GM21825 (cell line): ENCODE results near the gene HIKESHI.
A peak's percentile ranks its signal among the peaks of the same experiment; 100 is the strongest.
"Not testable (repeated sequence)": the region's sequence is repeated elsewhere in the genome, so short reads cannot be mapped to it uniquely, and the experiment has no call there.

Experiments
- ATAC-seq: cut with Tn5 transposase; IDR thresholded peaks from one replicate; pipeline ENCODE4 v1.9.1; 2021; ENCODE audit warnings: mild to moderate bottlenecking, moderate library complexity; ENCODE audit not compliant: unreplicated experiment

HIKESHI gene

DNA sequence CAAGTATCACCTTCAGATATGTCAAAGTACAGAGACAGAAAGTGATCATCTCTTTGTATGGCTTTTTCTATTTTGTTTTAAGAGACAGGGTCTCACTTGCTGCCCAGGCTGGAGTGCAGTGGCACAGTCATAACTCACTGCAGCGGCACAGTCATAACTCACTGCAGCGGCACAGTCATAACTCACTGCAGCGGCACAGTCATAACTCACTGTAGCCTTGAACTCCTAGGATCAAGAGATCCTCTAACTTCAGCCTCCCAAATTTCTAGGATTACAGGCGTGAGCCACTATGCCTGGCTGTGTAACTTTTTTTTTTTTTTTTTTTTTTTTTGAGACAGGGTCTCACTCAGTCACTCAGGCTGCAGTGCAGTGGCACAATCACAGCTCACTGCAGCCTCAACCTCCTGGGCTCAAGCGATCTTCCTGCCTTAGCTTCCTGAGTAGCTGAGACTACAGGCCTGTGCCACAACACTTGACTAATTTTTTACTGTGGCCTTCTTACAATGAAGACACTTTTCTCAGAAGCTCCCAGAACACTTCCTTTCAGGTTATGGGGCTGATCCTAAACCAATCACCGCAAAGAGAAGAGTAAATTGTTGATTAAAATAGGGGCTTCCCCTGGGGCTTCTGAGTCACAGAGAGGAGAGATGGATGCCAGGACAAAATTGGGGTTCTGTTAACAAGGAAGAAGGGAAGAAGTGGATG, 9.0 kb upstream of the HIKESHI start:
- ATAC-seq: peak; percentile 70

DNA sequence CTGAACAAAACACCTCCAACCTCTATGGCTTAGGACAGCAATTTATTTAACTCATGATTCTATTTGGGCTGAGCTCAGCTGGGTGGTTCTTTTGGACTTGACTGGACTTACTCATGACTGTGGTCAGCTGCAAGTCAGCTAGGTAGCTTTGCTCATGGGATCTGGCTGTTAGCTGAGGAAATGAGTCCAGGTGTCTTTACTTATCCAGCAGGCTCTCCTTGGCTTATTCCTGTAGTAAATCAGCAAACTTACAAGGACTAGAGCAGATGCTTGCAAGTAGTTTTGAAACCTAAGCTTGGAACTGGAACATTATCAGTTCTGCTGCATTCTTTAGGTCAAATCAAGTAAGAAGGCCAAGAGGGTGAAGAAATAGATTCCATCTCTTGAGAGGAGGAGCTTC, 8.0 kb upstream of the HIKESHI start:
- no peak for ATAC-seq

DNA sequence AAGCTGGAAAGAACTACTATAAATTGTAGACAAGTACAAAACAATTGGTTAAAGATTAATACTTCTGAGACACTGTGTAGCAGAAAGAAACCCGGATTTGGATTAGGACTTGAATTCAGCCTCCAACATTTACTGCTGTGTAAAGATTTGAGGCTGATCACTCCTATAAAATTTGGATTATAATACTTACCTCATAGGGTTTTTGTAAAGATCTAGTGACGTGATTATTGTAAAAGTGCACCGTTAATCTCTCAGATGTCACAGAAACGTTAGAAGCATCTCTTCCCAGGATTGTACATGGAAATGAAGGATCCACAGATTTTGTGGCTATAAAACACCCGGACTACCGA, 323 bp upstream of the HIKESHI start:
- ATAC-seq: peak; percentile 4

- ATAC-seq: no peak
These were observed 1.2 kb downstream of the HIKESHI start for GRCh38 chr11:86303257-86303656.

DNA sequence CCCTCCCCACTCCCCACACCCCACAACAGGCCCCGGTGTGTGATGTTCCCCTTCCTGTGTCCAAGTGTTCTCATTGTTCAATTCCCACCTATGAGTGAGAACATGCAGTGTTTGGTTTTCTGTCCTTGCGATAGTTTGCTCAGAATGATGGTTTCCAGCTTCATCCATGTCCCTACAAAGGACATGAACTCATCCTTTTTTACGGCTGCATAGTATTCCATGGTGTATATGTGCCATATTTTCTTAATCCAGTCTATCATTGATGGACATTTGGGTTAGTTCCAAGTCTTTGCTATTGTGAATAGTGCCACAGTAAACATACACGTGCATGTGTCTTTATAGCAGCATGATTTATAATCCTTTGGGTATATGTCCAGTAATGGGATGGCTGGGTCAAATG, 6.7 kb downstream of the HIKESHI start:
- not testable (repeated sequence) for ATAC-seq

GRCh38 chr11:86313793-86314192, 11.8 kb downstream of the HIKESHI start:
- ATAC-seq: no peak

DNA sequence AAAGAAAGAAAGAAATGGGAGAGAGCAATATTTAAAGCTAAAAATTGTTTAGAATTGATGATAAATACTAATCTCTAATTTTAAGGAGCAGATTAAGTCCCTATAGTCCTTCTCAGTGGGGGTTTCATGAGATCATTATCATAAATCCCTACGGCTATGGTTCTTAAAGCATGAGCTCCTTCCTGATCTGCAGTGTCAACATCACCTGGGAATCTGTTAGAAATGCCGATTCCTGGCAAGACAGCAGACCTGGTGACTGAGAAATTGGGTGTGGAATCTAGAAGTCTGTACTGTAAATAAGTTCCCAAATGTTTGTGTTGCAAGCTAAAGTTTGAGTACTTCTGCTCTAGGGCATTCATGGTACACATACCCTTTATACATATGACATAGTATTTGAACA, 12.6 kb downstream of the HIKESHI start:
- ATAC-seq: no peak

GRCh38 chr11:86335131-86335767, 33.2 kb downstream of the HIKESHI start:
- ATAC-seq: no peak

DNA sequence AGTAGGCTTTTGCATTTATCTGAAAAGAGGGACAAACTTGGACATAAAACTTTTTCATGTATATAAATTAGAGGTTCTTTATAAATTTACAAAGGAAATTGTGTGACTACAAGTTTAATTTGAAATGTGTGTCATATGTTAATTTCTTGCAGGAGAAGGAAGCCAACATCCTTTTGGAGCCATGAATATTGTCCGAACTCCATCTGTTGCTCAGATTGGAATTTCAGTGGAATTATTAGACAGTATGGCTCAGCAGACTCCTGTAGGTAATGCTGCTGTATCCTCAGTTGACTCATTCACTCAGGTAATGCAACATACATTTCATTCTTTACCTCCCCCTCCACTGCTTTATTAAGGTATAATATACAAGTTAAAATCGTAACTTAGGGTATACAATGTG, 35.2 kb downstream of the HIKESHI start:
- no peak for ATAC-seq

GRCh38 chr11:86341382-86341781, 39.3 kb downstream of the HIKESHI start:
- ATAC-seq: no peak

DNA sequence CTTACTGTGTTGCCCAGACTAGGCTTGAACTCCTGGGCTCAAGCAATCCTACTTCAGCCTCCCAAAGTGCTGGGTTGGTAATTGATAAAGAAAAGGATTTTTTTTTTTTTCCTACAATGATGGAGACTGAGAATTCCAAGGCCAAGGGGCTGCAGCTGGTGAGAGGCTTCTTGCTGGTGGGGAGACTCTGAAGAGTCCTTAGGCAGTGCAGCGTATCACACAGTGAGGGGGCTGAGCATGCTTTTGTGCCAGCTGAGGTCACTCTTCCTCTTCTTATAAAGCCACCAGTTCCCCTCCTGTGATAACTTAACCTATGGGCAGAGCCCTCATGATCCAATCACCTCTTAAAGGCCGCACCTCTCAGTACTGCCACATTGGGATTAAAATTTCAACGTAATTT, 44.5 kb downstream of the HIKESHI start:
- ATAC-seq: no peak

DNA sequence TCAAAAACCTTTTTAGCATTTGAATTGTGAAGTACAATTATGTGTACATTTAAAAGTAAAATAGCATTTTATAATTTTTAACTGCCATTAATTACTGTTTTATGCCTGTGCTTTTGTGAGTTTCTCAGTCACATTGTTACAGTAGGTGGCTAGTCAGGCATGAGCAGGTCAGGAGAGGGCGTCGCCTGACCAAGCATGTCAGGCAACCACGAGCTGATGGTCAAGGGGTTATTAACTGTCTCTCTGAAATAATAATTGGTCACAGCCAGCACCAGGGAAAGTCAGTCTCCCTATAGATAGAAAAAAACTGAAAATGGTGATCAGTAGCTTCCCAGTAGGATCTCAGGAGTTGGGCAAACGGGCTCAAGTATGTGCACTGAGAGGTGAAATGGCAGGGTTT, 53.2 kb downstream of the HIKESHI start:
- ATAC-seq: no peak

DNA sequence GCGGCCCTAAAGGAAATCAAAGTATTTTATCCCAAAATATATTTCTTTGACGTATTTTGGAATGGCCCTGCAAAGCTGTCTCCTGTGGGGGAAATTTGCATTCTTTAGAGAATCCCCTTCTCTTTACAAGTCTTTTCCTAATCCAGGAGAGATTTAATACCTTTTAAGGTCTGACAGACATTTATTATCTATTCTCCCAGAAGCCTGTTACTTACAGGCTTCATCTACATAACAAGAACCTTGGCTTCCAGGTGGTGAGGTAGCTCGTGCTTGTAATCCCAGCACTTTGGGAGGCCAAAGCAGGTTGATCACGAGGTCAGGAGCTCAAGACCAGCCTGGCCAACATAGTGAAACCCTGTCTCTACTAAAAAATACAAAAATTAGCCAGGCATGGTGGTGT, 55.4 kb downstream of the HIKESHI start:
- not testable (repeated sequence) for ATAC-seq

DNA sequence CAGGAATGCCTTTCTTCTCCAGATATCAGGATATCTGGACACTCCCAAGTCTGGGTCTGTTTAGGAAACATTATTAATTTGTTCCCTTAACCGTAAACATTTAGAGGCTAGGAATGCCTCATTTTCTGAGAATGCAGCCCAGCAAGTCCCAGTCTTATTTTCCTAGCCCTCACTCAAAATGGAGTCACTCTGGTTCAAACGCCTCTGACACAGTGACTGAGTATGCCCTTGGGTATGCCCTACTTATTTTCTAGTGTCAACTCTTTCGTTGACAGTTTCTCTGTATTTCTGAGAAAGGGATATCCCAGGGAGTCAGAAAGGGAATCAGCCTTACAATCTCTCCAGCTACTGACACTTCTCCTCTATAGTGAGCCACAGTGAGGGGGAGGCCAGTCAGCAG, 56.7 kb downstream of the HIKESHI start:
- ATAC-seq: no peak

GRCh38 chr11:86360775-86361395, 58.8 kb downstream of the HIKESHI start:
- ATAC-seq: no peak

DNA sequence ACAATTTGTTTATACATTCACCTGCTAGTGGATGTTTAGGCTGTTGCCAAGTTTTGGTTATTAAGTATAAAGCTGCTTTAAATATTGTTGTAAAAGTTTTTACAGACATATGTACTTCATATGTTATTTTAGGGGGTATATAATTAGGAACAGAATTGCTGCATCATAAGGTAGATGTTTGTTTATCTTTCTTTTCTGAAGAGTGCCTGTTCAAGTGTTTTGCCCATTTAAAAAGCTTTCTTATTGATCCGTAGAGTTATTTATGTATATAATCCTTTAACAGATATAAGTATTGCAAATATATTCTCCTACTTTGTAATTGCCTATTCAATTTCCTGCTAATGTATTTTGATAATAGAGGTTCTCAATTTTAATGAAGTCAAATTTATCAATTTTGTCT, 61.4 kb downstream of the HIKESHI start:
- no peak for ATAC-seq

DNA sequence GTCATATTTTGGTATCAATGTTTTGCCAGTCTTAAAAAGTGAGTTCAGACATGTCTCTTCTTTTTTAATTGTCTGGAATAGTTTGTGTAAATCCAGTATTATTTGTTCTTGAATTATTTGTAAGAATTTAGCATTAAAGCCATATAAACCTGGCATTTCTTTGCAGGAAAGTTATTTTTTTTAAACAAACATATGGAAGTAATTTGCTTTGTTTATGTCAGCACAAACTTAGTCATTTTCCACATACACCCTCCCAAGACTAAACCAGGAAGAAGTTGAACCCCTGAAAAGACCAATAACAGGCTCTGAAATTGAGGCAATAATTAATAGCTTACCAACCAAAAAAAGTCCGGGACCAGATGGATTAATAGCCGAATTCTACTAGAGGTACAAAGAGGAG, 63.5 kb downstream of the HIKESHI start:
- no peak for ATAC-seq

DNA sequence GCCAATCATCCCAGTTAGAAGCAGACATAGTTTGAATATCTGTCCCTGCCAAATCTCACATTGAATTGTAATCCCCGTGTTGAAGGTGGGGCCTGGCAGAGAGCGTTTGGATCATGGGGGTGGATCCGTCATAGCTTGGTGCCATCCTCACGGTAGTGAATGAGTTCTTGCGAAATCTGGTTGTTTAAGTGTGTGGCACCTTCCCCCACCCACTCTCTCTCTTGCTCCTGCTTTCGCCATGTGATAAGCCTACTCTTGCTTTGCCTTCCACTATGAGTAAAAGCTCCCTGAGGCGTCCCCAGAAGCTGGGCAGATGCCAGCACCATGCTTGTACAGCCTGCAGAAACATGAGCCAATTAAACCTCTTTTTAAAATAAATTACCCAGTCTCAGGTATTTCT, 67.6 kb downstream of the HIKESHI start:
- no peak for ATAC-seq

DNA sequence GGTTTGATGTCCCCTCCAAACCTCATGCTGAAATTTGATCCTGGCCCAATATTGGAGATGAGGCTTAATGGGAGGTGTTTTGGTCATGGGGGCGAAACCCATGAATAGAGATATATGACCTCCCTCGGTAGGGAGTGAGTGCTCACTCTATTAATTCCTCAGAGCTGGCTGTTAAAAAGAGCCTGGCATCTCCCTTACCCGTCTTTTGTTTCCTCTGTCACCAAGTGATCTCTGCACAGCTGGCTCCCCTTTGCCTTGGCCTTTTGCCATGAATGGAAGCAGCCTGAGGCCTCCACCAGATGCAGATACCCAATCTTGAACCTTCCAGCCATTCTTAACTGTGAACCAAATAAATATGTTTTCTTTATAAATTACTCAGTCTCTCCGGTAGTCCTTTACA, 68.1 kb downstream of the HIKESHI start:
- ATAC-seq: no peak

DNA sequence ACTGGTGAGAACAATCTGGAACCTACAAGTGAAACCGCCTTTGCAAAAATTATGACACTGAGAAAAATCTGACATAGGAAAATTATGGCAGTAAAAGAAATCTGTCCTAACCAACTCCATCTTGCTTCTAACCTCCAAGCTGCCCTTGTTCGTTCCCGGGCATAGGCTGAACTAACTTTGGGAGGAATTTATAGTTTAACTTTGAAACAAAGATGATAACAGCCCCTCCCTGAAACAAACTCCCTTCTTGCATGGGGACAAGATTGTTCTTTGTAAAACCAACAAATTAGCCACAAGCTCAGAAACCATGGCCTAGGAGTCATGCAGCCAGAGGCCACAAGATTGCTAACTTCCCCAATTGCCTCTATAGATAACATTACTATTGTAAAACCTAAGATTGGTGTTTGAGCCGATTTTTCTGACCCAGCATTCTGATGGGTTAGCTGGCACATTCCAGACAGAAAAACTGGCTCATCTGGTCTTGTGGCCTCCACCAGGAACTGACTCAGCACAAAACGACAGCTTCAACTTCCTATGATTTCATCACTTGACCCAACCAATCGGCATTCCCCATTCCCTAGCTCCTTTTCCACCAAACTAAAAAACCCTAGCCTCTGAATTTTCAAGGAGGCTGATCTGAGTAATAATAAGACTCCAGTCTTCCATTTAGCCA, 69.0 kb downstream of the HIKESHI start:
- no peak for ATAC-seq

- ATAC-seq: no peak
These were observed 70.0 kb downstream of the HIKESHI start for GRCh38 chr11:86372041-86372440.

DNA sequence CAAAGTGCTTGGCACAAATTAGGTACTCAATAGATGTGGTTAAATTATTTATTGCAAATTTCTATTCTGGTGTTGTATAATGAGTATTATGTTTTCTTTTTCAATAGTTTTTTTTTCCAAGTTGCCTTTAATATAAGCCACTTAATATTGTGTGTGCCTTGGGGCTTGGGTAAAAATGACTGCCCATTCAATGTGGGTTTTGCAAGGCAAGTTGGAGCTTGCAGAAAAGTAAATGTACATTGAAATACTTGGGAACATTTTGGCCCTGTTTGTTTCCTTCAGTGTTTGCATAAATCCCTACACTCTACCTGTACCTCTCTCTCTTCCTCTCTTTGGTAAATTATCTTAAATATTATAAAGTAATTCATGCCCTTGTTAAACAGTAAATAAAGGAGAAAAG, 70.5 kb downstream of the HIKESHI start:
- no peak for ATAC-seq
